Measurements from ENCODE around the gene ARHGAP44. TPM values are rescaled to one million over a fixed set of nuclear protein-coding genes. Genes with fewer than 3 reads are reported as not detected.

ARHGAP44 gene
- total RNA-seq: 19.1 TPM

GRCh38 chr17:12789481-12790248 lies at the start of gene ARHGAP44:
TSS of gene ARHGAP44 (plus strand) at chr17:12789498. CDS start at chr17:12789839, 341 bp downstream.

GRCh38 chr17:13017655-13018459 lies 228.6 kb downstream of the ARHGAP44 start, which contains the start of gene ELAC2:
TSS of gene ELAC2 (minus strand) at chr17:13018027. CDS start at chr17:13017947, 80 bp downstream.

Small RNAs within 50 kb of the gene (small RNA-seq; reads per million reads assigned to genes)
- not detected for gene MIR1269B

Other genes with a start within 250 kb of the ARHGAP44 start
- gene MYOCD, start 123.6 kb upstream of the ARHGAP44 start, total RNA-seq: 0.46 TPM
- gene ELAC2, start 228.5 kb downstream of the ARHGAP44 start, total RNA-seq: 39.2 TPM

All from diencephalon (tissue), 1 donor.